Tibial artery (tissue), 4 donors: ENCODE results near the gene ARL15.
A peak's percentile ranks its signal among the peaks of the same experiment; 100 is the strongest.

Experiments used
- DNase-seq, 2 donors: peaks; one replicate each; pipeline ENCODE4 v3.0.0-alpha.2; 2019
- H3K27ac ChIP-seq, 2 donors: fragments of 200-600 bp; sonication (generic) in 1 of 2; 1 replicate in 1 of 2; 2 replicates in 1 of 2; pipeline ENCODE4 v1.5.1; 2018 to 2019; ENCODE audit warnings: mild to moderate bottlenecking in 1 of 2
- H3K27me3 ChIP-seq, 2 donors: fragments of 200-600 bp; sonication (generic) in 1 of 2; one replicate each; pipeline versions ENCODE4 v1.5.1 to v1.6.0; 2016 to 2019
- H3K36me3 ChIP-seq, 3 donors: fragments of 200-600 bp; sonication (generic) in 2 of 3; one replicate each; pipeline ENCODE4 v1.5.1; 2016 to 2019; ENCODE audit warnings: mild to moderate bottlenecking in 2 of 3
- H3K4me1 ChIP-seq, 4 donors: fragments of 200-600 bp; sonication (generic) in 2 of 4; 1 replicate in 3 of 4; 2 replicates in 1 of 4; pipeline ENCODE4 v1.5.1; 2016 to 2019
- H3K4me3 ChIP-seq, 2 donors: fragments of 200-600 bp; sonication (generic) in 1 of 2; 1 replicate in 1 of 2; 2 replicates in 1 of 2; pipeline ENCODE4 v1.5.1; 2018 to 2019; ENCODE audit warnings: mild to moderate bottlenecking in 2 of 2
- H3K9me3 ChIP-seq, 3 donors: fragments of 200-600 bp; sonication (generic) in 1 of 3; one replicate each; pipeline ENCODE4 v1.5.1; 2016 to 2019
- CTCF ChIP-seq, 2 experiments: fragments of 200-600 bp in 1 of 2; fragments of 450-650 bp in 1 of 2; IDR thresholded peaks; one replicate each; pipeline ENCODE4 v1.5.1; 2017 to 2019; ENCODE audit warnings: antibody characterized with exemption in 2 of 2, mild to moderate bottlenecking in 1 of 2, moderate library complexity in 1 of 2
- intact Hi-C: fragments of 100-400 bp; cut with DNase I; formaldehyde crosslinking; loops from one replicate; pipeline ENCODE4 v1.15.0; 2023; ENCODE audit warnings: low total_unique reads

The ARL15 gene

GRCh38 chr5:54160329-54160728, 150.0 kb downstream of the ARL15 start:
- Histone ChIP-seq H3K4me1 (peaks cover 0 to 23% (median 6%) of the 10 kb centered on the region in 4 donors), H3K4me3 (no peak overlapping the region), H3K27me3 (no peaks in the 10 kb centered on the region), H3K27ac (peak overlapping the region in 1 of 2 donors; percentile 65), H3K9me3 (no peaks in the 10 kb centered on the region), H3K36me3 (no peaks in the 10 kb centered on the region)
- TF ChIP-seq CTCF (IDR thresholded peaks at IDR 0.05): no peak
- DNase-seq: no peak
- intact Hi-C loops: no loop called here

GRCh38 chr5:54159893-54160195, 150.5 kb downstream of the ARL15 start:
- intact Hi-C loops: no loop called here
- Histone ChIP-seq H3K27ac (peak overlapping the region in 1 of 2 donors; percentile 65), H3K27me3 (no peaks in the 10 kb centered on the region), H3K9me3 (no peaks in the 10 kb centered on the region), H3K4me3 (no peak overlapping the region), H3K4me1 (peaks cover 0 to 23% (median 6%) of the 10 kb centered on the region in 4 donors), H3K36me3 (no peaks in the 10 kb centered on the region)
- TF ChIP-seq CTCF (IDR thresholded peaks at IDR 0.05): no peak
- no peak for DNase-seq

GRCh38 chr5:54159153-54159892, 151.1 kb downstream of the ARL15 start:
- Histone ChIP-seq H3K27ac (peak overlapping the region in 1 of 2 donors; percentile 65), H3K27me3 (no peaks in the 10 kb centered on the region), H3K4me1 (peaks cover 0 to 23% (median 6%) of the 10 kb centered on the region in 4 donors), H3K4me3 (no peak overlapping the region), H3K9me3 (no peaks in the 10 kb centered on the region), H3K36me3 (no peaks in the 10 kb centered on the region)
- TF ChIP-seq CTCF (IDR thresholded peaks at IDR 0.05): no peak
- intact Hi-C loops: no loop called here
- DNase-seq: no peak

DNA sequence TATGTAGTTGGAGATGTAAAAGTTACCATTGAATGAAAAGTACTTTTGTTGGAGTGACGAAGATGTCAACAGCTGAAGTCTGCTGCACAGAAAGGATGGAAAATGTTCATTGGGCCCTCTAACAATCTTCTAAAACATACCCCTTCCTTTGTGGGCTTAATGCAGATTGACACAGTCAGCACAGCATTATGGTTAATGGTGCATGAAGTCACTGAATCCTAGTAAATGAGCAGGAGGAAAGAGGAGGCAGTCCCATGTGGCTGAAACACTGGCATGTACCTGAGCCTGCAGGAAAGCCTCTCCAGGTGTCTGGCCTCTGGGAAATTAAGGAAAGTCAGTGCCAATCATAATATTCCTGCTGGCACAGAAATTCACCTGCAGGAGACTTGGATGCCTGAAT, 153.8 kb downstream of the ARL15 start:
- no peaks in the 10 kb centered on the region for H3K27me3 ChIP-seq
- intact Hi-C loops: no loop called here
- H3K9me3 ChIP-seq: no peaks in the 10 kb centered on the region
- no peak for DNase-seq
- no peak overlapping the region for H3K4me3 ChIP-seq
- no peaks in the 10 kb centered on the region for H3K36me3 ChIP-seq
- TF ChIP-seq CTCF (IDR thresholded peaks at IDR 0.05): no peak
- H3K4me1 ChIP-seq: peaks cover 0 to 23% (median 6%) of the 10 kb centered on the region in 4 donors
- no peak overlapping the region for H3K27ac ChIP-seq

DNA sequence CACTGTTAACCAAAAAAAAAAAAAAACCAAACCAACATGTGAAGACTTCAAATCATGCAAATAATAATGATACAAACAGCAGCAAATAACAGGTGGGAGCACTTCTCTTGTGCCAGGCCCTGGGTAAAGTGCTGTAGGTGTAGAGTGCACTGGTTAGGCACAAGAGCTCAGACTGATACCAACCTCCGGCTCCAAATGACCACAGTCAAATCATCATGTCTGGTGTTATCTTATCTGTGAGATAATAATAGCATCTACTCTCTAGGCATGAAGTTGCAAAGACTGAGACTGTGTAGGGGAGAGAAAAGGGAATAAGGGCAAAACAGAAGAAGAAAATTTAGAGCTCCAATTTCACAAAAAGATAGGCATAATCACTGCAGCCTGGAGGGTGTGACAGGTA, 159.5 kb downstream of the ARL15 start:
- DNase-seq: no peak
- intact Hi-C loops: no loop called here
- Histone ChIP-seq H3K4me3 (no peak overlapping the region), H3K27ac (no peak overlapping the region), H3K9me3 (no peaks in the 10 kb centered on the region), H3K27me3 (no peaks in the 10 kb centered on the region), H3K4me1 (peaks cover 0 to 10% (median 0%) of the 10 kb centered on the region in 4 donors), H3K36me3 (no peaks in the 10 kb centered on the region)
- TF ChIP-seq CTCF (IDR thresholded peaks at IDR 0.05): no peak
